A549 (cell line): ENCODE data around the gene SLC51A. TPM values are rescaled to one million over a fixed set of nuclear protein-coding genes. Genes with fewer than 3 reads are reported as not detected.

Experiments used
- ATAC-seq, 2 experiments: fragments of 200-7000 bp in 1 of 2; fragments of >200 bp in 1 of 2; cut with Nextera tagmentation in 1 of 2; cut with Tn5 transposase in 1 of 2; 3 replicates each; pipeline versions ENCODE4 v1.8.0 to v1.9.1; 2018 to 2020; ENCODE audit warnings: mild to moderate bottlenecking in 1 of 2, moderate library complexity in 1 of 2
- CTCF ChIA-PET: fragments of 300-600 bp; sonication (Branson Sonifier 250); formaldehyde crosslinking; extraction: SDS; loops from one replicate; lab custom pipeline; 2021; ENCODE audit warnings: antibody characterized with exemption, inconsistent platforms; lab: Yijun Ruan, JAX
- POLR2A ChIA-PET: fragments of 350-600 bp; formaldehyde crosslinking; extraction: SDS; loops from one replicate; lab custom pipeline; 2021; ENCODE audit warnings: antibody characterized with exemption, inconsistent platforms; lab: Yijun Ruan, JAX
- DNase-seq, 2 experiments: peaks; one replicate each; pipeline versions ENCODE4 v3.0.0 to v3.0.0-alpha.2; 2011 to 2016; ENCODE audit warnings: low read depth in 1 of 2, low spot score in 1 of 2
- FAIRE-seq: peaks from 2 replicates; lab custom pipeline; 2011; peaks lifted over from hg19 to GRCh38; lab: Jason Lieb, UNC
- H3K27ac ChIP-seq, 2 experiments: fragments of >200 bp; sonication (Bioruptor Twin); formaldehyde crosslinking; 3 replicates each; pipeline ENCODE4 v1.5.1; 2016 to 2017
- H3K4me1 ChIP-seq: fragments of >200 bp; sonication (Bioruptor Twin); formaldehyde crosslinking; 3 replicates; pipeline ENCODE4 v1.6.1; 2016
- H3K4me2 ChIP-seq: fragments of >200 bp; sonication (Bioruptor Twin); formaldehyde crosslinking; 3 replicates; pipeline ENCODE4 v1.6.1; 2016
- H3K4me3 ChIP-seq: fragments of >200 bp; sonication (Bioruptor Twin); formaldehyde crosslinking; 3 replicates; pipeline ENCODE4 v1.5.1; 2016
- H3K9me3 ChIP-seq: fragments of >200 bp; sonication (Bioruptor Twin); formaldehyde crosslinking; 3 replicates; pipeline ENCODE4 v1.6.1; 2016
- ATOH8 ChIP-seq: fragments of 250-450 bp; sonication (Bioruptor Pico); IDR thresholded peaks from 2 replicates; pipeline ENCODE4 v1.5.0; 2020; ENCODE audit warnings: low read depth, mild to moderate bottlenecking, moderate library complexity
- E2F6 ChIP-seq: IDR thresholded peaks from 2 replicates; pipeline ENCODE4 v1.6.1; 2012; ENCODE audit warnings: low read depth, borderline replicate concordance
- EHMT2 ChIP-seq: fragments of 200-600 bp; sonication (generic); IDR thresholded peaks from 2 replicates; pipeline ENCODE4 v1.6.1; 2016; ENCODE audit warnings: antibody characterized with exemption, low read depth, mild to moderate bottlenecking, moderate library complexity
- EP300 ChIP-seq, 2 experiments: fragments of >200 bp; sonication (Bioruptor Twin); formaldehyde crosslinking; IDR thresholded peaks; 2 replicates in 1 of 2; 3 replicates in 1 of 2; pipeline ENCODE4 v1.6.1; 2016 to 2017
- FOXS1 ChIP-seq: fragments of 250-450 bp; sonication (Bioruptor Pico); IDR thresholded peaks from 2 replicates; pipeline ENCODE4 v1.5.0; 2020; ENCODE audit warnings: mild to moderate bottlenecking, moderate library complexity
- HDAC2 ChIP-seq: fragments of 200-600 bp; sonication (generic); IDR thresholded peaks from 2 replicates; pipeline ENCODE4 v1.6.1; 2016
- HEYL ChIP-seq: fragments of 250-450 bp; sonication (Bioruptor Pico); IDR thresholded peaks from 2 replicates; pipeline ENCODE4 v1.8.0; 2021; ENCODE audit warnings: mild to moderate bottlenecking, moderate library complexity
- JUN ChIP-seq, 2 experiments: fragments of >200 bp; sonication (Bioruptor Twin); formaldehyde crosslinking; IDR thresholded peaks; 2 replicates in 1 of 2; 3 replicates in 1 of 2; pipeline ENCODE4 v1.6.1; 2016 to 2017
- KDM5A ChIP-seq: fragments of 200-600 bp; sonication (generic); IDR thresholded peaks from 2 replicates; pipeline ENCODE4 v1.6.1; 2016; ENCODE audit warnings: antibody characterized with exemption, mild to moderate bottlenecking
- PBX3 ChIP-seq: IDR thresholded peaks from 2 replicates; pipeline ENCODE4 v1.6.1; 2012
- PHF8 ChIP-seq: fragments of 200-600 bp; sonication (generic); IDR thresholded peaks from 2 replicates; pipeline ENCODE4 v1.6.1; 2016; ENCODE audit warnings: low read depth, mild to moderate bottlenecking, antibody characterized with exemption, moderate library complexity, borderline replicate concordance
- POLR2AphosphoS2 ChIP-seq: conservative IDR thresholded peaks from 2 replicates; pipeline ENCODE4 v1.6.1; 2012; ENCODE audit warnings: low read length, improper control_type of control experiment, inconsistent platforms
- REST ChIP-seq: fragments of 200-600 bp; sonication (generic); IDR thresholded peaks from 2 replicates; pipeline ENCODE4 v1.6.1; 2016; ENCODE audit warnings: antibody characterized with exemption, mild to moderate bottlenecking, moderate library complexity
- RFX5 ChIP-seq: fragments of 450-650 bp; IDR thresholded peaks from 2 replicates; pipeline ENCODE4 v1.7.1; 2014; ENCODE audit warnings: antibody characterized with exemption, mild to moderate bottlenecking, moderate library complexity
- SREBF2 ChIP-seq: fragments of 450-650 bp; IDR thresholded peaks from 2 replicates; pipeline ENCODE4 v1.6.1; 2014; ENCODE audit warnings: mild to moderate bottlenecking, moderate library complexity
- TP53 ChIP-seq: fragments of 250-450 bp; sonication (Bioruptor Pico); IDR thresholded peaks from 2 replicates; pipeline ENCODE4 v1.5.0; 2021; ENCODE audit warnings: mild to moderate bottlenecking, moderate library complexity
- ZNF302 ChIP-seq: fragments of 250-450 bp; sonication (Bioruptor Pico); IDR thresholded peaks from 2 replicates; pipeline ENCODE4 v1.9.0; 2021; ENCODE audit warnings: inconsistent platforms, mild to moderate bottlenecking, moderate library complexity
- WGBS: methylation state at CpG from one replicate; pipeline ENCODE4 v1.1.6; 2017; ENCODE audit errors: missing lambda C conversion rate; 5-methylcytosine and 5-hydroxymethylcytosine counted together
- polyA plus RNA-seq, 4 experiments: library from polyadenylated mRNA; depleted of rRNA in 3 of 4; stranded (reverse); fragments of >200 nt; fragmentation: RNase III in 1 of 4; extraction: RNeasy Plus Mini Kit Qiagen cat#74134 plus additional on column Dnase treatment in 1 of 4; gene quantifications; 2 replicates in 3 of 4; 3 replicates in 1 of 4; pipeline ENCODE4 v1.2.3, GENCODE V29; 2011 to 2017

Gene SLC51A
- polyA plus RNA-seq, 2 of the 4 experiments (the other 2 are of a cell fraction): not detected

- FAIRE-seq: no peak
- H3K27ac ChIP-seq: no peak overlapping the region
- H3K4me1 ChIP-seq: no peaks in the 10 kb centered on the region
- ATAC-seq: no peak
- ChIA-PET CTCF (interaction anchor here (0.9 to 1.5 kb wide), 2 partner anchors 10 to 164 kb away, joined by 3 read pairs; no protein-coding TSS in a partner anchor), POLR2A (no interaction called here)
- H3K9me3 ChIP-seq: no peaks in the 10 kb centered on the region
- no peak overlapping the region for H3K4me2 ChIP-seq
- no peak for TF ChIP-seq EP300 (IDR thresholded peaks at IDR 0.05)
- H3K4me3 ChIP-seq: no peak overlapping the region
- WGBS: 96% methylated on average over 5 of the region's 5 CpGs
- no peak for DNase-seq
These were observed 20.9 kb downstream of the SLC51A start for GRCh38 chr3:196237203-196237602.

- H3K9me3 ChIP-seq: no peaks in the 10 kb centered on the region
- no peak overlapping the region for H3K27ac ChIP-seq
- ATAC-seq: 0 out of 6 replicates have a peak, but pooled peaks of 1 of the 2 experiments have one; percentile 23
- no peak for TF ChIP-seq ATOH8 (CRISPR knock-in tag)
- TF ChIP-seq PBX3: no peak
- TF ChIP-seq EHMT2: no peak
- TF ChIP-seq JUN (IDR thresholded peaks at IDR 0.05): no peak
- no peak for TF ChIP-seq HDAC2
- TF ChIP-seq PHF8: no peak
- no peak for TF ChIP-seq RFX5
- TF ChIP-seq HEYL (CRISPR knock-in tag): no peak
- no peak for TF ChIP-seq ZNF302
- no peak for TF ChIP-seq POLR2AphosphoS2
- no peak for TF ChIP-seq SREBF2
- no peak for TF ChIP-seq E2F6
- TF ChIP-seq TP53 (CRISPR knock-in tag): no peak
- no peak for TF ChIP-seq KDM5A
- TF ChIP-seq REST: no peak
- no peak for TF ChIP-seq FOXS1 (CRISPR knock-in tag)
- TF ChIP-seq, all 56 proteins: peak for 0
- WGBS: 69% methylated on average over 14 of the region's 14 CpGs
- no peak for FAIRE-seq
- H3K4me1 ChIP-seq: no peaks in the 10 kb centered on the region
- ChIA-PET POLR2A (no interaction called here), CTCF (interaction anchor here (1.5 kb wide), 1 partner anchor 12 kb away, joined by 3 read pairs; no protein-coding TSS in a partner anchor)
- no peak for DNase-seq
- H3K4me3 ChIP-seq: no peak overlapping the region
- H3K4me2 ChIP-seq: no peak overlapping the region
These were observed 22.6 kb downstream of the SLC51A start for GRCh38 chr3:196238612-196239560.
